Stimulated activated CD4-positive, alpha-beta T cell treated with anti-CD3 and anti-CD28 coated beads, Interleukin-15, amount 100 ng/mL, for 1 hour (primary cell): ENCODE measurements around the gene SF3A2.

Experiments
- DNase-seq, 2 donors: peaks; one replicate each; pipeline ENCODE4 v3.0.0-alpha.2; 2020; ENCODE audit warnings: low read depth in 1 of 2, low spot score in 1 of 2

The SF3A2 gene

DNA sequence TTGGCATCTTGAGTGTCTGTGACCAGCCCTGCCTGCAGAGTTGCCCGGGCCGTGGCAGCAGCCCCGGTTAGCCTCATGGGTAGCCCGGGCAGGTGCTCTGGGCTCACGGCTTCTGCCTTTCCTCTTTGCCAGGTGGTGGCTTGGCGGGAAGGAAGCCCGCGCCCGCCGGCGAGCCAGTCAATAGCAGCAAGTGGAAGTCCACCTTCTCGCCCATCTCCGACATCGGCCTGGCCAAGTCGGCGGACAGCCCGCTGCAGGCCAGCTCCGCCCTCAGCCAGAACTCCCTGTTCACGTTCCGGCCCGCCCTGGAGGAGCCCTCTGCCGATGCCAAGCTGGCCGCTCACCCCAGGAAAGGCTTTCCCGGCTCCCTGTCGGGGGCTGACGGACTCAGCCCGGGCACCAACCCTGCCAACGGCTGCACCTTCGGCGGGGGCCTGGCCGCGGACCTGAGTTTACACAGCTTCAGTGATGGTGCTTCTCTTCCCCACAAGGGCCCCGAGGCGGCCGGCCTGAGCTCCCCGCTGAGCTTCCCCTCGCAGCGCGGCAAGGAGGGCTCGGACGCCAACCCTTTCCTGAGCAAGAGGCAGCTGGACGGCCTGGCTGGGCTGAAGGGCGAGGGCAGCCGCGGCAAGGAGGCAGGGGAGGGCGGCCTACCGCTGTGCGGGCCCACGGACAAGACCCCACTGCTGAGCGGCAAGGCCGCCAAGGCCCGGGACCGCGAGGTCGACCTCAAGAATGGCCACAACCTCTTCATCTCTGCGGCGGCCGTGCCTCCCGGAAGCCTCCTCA, 10.4 kb upstream of the SF3A2 start:
- DNase-seq, result no peak

DNA sequence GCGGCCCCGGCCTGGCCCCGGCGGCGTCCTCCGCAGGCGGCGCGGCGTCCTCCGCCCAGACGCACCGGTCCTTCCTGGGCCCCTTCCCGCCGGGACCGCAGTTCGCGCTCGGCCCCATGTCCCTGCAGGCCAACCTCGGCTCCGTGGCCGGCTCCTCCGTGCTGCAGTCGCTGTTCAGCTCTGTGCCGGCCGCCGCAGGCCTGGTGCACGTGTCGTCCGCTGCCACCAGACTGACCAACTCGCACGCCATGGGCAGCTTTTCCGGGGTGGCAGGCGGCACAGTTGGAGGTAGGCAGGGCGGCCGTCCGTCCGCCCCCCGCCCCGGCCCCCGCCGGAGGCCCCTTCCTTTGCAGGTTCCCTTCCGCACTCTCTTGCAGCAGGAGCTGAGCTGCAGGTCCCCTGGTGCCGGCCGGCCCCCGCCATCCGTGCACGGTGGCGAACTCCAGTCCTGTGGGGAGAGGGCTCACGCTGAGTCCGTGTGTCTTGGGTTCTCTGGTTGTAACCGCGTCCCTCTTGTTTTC, 9.7 kb upstream of the SF3A2 start:
- no peak for DNase-seq

DNA sequence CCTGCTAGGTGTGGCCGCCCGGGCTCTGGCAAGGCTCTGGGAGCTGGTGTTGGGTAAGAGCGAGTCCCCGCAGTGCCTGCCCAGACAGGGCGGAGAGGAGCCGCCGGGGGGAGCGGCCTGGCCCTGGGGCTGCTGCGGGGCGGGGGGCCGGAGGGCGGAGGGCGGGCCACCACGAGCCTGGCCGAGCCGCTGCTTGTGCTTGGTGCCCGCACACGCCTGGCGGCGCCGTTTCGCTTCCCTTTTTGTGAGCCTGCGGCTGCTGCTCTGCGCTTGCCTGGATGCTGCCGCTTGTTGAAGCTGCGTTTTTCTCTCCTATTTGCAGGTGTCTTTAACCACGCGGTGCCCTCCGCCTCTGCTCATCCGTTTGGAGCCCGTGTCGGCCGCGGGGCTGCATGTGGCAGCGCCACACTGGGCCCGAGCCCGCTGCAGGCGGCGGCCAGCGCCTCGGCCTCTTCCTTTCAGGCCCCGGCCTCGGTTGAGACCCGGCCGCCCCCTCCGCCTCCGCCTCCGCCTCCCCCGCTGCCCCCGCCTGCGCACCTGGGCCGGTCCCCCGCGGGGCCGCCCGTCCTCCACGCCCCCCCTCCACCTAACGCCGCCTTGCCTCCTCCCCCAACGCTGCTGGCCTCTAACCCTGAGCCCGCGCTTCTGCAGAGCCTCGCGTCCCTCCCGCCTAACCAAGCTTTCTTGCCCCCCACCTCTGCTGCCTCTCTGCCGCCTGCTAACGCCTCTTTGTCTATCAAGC, 9.0 kb upstream of the SF3A2 start:
- no peak for DNase-seq

DNA sequence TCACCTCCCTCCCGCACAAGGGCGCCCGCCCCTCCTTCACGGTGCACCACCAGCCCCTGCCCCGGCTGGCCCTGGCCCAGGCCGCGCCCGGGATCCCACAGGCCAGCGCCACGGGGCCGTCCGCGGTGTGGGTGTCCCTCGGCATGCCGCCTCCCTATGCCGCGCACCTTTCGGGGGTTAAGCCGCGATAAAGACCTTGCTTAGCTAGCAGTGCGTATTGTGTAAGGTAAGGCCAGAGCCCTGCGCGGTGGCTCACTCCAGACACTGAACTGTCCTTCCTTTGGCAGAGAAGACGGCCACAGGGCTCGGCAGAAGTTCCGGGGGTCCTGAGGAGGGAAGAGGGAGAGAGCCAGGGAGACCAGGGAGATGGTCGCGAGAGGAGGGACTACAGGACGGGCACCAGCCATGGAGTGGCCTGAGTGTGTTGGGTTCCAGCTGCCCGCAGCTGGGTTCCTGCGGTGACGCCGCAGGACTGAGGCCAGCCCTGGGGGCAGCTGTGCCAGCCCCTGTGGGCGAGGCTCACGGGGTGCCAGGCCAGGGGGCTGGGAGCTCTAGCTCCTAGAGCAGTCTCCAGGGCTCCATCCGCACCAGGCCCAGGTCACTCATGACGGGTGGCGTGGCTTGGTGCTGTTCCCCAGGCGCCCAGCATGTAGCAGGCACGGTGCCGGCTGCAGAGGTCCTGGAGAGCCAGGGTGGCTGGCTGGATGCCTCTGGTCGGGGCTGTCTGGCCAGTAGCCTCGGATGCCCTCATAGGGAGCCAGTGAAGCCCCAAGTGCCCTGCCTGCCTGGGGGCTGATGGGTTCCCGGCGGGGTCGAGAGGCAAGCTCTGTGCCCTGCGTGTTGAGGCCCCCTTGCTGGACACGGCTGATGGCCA, 8.2 kb upstream of the SF3A2 start:
- no peak for DNase-seq

DNA sequence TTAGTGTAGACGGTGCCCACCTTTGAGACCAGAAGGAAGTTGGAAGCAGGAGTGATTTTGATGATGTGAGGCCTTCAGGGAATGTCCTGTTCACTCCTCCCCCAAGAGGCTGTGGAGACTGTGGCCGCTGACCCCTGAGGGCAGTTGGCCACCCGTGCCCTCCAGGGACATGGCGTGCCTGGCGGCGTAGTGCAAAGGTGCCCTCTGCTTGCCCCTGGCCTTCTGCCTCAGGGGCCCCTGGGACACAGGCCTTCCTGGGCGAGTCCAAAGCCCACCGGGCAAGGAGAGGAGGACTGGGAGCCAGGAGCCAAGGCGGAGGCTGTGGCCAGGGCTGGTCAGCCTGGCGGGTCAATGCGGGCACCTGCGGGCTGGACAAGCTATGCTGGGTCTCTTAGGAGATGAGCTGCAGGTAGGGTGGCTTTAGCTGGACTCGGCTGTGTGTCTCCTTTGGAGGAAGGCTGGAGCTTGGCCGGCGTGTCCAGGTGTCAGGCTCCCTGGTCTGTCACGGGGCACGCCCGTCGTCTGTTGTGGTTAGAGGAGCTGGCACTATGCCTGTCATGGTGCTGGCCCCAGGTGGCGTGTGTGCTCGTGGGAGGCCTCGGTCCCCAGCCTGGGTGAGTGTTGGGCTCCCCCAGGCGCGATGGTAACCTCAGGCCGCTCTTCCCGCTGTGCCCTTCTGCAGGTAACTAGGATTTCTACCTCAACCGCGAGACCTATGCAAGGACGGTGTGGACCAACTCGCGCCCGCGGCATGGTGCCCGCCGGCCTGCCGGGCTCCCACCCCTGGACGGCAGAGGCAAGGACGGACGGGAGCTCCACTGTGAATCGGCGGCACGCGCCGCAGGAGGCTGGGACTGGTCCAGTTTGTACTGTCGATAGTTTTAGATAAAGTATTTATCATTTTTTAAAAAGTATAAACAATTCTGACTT, 7.3 kb upstream of the SF3A2 start:
- DNase-seq, result no peak

DNA sequence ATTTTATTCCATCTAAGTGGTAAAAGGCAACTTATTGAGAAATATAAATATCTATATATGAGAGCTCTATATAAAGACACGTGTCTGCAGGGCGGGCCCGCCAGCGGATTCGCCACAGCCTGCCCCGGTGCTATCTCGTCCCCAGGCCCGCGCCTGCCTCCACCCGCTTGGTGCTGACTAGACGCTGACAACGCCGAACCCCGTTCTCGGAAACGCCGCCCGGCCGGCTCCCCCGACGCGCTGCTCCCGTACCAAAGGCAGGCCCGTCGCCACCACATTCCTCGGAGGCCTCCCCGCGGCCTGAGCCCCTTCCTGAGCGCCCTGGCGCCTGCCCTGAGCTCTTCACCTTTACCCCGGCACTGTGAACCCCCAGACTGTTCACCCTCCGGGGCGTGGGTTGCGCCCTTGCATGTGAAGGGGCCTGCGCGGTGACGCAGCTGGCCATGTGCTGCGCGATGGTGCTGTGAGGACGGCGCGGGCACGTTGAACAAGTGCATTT, 6.5 kb upstream of the SF3A2 start:
- no peak for DNase-seq

GRCh38 chr19:2230807-2231533, 5.7 kb upstream of the SF3A2 start:
- no peak for DNase-seq

- no peak for DNase-seq
These were observed 4.9 kb upstream of the SF3A2 start for GRCh38 chr19:2231621-2232221.

- DNase-seq, result no peak
These were observed 4.1 kb upstream of the SF3A2 start for GRCh38 chr19:2232286-2233151.

GRCh38 chr19:2233601-2234280, 2.9 kb upstream of the SF3A2 start:
- no peak for DNase-seq

DNA sequence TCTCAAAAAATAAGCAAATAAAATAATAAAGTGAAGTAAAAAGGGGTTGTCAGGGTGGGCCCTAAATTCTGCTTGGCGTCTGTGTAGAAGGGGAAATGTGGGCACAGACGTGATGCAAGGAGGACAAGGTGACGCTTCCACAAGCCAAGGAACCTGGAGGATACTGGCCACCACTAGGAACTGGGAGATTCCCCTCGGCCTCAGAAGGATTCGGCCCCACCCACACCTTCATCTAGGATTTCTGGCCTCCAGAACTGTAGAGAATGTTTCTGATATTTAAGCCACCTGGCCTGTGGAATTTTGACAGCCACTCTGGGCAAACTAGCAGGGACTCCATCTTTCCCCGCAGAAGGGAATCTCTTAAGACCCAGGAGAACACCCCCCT, 1.6 kb upstream of the SF3A2 start:
- DNase-seq, result no peak

DNA sequence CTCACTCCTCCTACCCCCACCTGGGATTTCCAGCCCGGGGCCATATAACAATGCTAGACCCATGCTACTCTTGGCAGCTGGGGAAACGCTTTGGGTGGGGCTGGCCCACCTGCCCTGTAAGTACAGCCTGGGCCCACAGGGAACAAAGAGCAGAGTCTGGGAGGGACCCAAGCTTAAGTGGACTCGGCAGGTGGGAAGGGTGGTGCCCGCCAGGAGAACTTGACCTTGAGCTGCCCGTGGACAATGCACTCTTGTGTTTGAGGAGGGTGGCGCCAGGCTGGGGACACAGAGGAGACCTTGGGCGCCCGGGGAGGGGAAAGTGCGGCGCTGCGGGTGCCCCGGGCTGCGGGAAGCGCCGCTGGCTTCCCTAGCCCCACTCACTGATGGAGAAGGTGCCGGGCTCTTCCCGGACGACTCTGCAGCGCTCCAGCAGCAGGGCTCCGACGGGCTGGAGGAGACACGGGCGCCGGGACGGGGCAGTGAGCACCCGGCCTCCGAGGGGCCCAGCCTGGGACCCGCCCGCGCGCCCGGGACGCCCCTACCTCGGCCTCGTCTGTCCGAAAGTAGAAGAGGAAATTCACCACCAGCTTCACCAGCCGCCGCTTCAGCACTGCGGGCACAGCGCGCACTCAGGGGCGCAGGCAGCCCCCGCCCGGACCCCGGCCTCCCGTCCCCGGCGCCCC, 1.1 kb upstream of the SF3A2 start:
- DNase-seq, result no peak

GRCh38 chr19:2236064-2236313, 635 bp upstream of the SF3A2 start:
- no peak for DNase-seq

GRCh38 chr19:2237051-2237868, 636 bp downstream of the SF3A2 start:
- DNase-seq, result no peak

DNA sequence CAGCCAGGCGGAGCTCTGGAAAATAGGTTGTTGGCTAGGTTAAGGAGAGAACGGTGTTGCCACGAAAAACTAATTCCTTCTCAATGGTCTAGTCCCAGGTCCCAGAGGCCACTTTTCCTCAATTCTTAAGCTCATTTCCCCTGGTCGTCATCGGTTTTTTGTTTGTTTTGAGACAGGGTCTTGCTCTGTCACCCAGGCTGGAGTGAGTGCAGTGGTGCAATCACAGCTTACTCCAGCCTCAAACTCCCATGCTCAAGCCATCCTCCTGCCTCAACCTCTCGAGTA, 1.2 kb downstream of the SF3A2 start:
- no peak for DNase-seq

- DNase-seq, result no peak
These were observed 2.5 kb downstream of the SF3A2 start for GRCh38 chr19:2239173-2239572.
